CD1c-positive myeloid dendritic cell (primary cell): ENCODE data around the gene HSPBP1.
A peak's percentile ranks its signal among the peaks of the same experiment; 100 is the strongest.

ENCODE experiments used
- DNase-seq: peaks from one replicate; pipeline ENCODE4 v3.0.0-alpha.2; 2016; ENCODE audit errors: extremely low spot score

The HSPBP1 gene

GRCh38 chr19:55279770-55280643 is at the start of gene HSPBP1:
Gene HSPBP1 (minus strand): TSS chr19:55280110. CDS start chr19:55279608, 502 bp downstream.
- peak; percentile 92 for DNase-seq

DNA sequence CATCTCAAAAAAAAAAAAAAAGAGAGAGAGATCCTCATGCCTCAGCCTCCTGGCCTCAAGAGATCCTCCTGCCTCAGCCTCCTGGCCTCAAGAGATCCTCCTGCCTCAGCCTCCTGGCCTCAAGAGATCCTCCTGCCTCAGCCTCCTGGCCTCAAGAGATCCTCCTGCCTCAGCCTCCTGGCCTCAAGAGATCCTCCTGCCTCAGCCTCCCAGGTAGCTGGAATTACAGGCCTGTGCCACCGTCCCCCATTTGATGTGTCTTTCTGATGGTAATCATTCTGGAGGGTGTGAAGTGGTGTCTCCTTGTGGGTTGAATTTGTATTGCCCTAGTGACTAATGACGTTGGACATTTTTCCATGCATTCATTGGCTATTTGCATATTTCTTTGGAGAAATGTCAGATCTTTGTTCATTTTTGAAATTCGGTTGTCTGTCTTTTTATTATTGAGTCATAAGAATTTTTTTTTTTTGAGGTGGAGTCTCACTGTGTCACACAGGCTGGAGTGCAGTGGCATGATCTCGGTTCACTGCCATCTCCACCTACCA is 48.9 kb upstream of the HSPBP1 start:
- DNase-seq, result peak; percentile 48

GRCh38 chr19:55325172-55325571 is 45.3 kb upstream of the HSPBP1 start, which contains the start of gene TMEM150B:
Gene TMEM150B (minus strand): TSS chr19:55325341. CDS start chr19:55321036, 4,305 bp downstream.
- DNase-seq, result peak; percentile 70

DNA sequence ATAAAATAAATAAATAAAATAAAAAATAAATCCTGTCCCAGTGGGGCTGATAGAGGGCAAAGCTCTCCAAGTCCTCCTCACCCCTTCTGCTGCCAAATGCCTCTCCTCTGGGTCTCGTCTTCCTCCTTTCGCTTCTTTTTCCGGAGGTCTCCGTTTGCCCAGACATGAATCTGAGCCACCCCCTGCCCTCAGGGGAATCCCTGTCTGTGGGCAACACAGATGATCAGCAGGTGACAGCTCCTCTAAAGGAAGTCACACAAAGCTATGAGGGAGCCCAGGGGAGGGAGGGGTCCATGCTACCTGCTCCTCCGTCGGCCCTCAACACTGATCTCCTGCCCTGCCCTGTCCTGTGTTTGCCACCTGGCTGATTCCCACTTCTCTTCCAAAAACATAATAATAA is 44.8 kb upstream of the HSPBP1 start:
- peak; percentile 25 for DNase-seq

DNA sequence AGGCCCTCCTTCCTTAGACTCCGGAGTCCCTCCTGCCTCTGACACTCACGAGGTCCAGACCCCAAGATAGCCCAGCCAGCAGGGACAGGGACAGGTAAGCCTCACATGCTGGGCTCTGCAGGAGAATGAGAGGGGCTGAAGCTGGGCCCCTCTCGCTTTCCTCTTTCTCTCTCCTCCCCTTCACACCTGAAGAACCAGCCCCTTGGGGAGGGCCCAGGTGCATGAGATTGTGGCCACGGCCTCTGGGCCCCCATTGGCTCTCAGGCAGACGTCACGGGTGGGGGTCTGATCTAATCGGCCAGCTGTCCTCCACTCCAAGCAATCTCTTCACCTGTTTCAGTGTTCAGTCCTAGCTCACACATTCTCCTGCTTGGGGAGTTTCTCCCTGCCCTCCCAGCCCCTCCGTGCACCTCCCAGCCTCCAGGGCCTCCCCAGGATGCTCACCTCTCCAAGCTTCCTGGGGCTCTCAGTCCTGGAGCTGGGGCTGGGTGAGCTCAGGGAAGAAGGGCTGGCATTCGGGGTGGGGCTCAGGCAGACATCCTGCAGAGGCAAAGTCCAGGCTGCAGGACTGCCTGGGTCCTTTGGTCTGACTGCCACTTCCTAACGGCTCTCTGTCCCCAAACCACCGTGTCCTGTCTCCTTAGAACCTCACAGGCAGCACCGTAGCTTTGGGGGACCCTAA is 42.4 kb upstream of the HSPBP1 start:
- DNase-seq, result no peak

- peak; percentile 37 for DNase-seq
Observed at GRCh38 chr19:55321466-55322137, 41.7 kb upstream of the HSPBP1 start.

GRCh38 chr19:55320844-55321419 is 41.0 kb upstream of the HSPBP1 start:
- DNase-seq, result no peak

- DNase-seq, result no peak
Observed at GRCh38 chr19:55319785-55320184, 39.9 kb upstream of the HSPBP1 start.

- DNase-seq, result no peak
Observed at GRCh38 chr19:55316646-55317045, 36.7 kb upstream of the HSPBP1 start.

GRCh38 chr19:55315956-55316525 is 36.1 kb upstream of the HSPBP1 start:
- no peak for DNase-seq

DNA sequence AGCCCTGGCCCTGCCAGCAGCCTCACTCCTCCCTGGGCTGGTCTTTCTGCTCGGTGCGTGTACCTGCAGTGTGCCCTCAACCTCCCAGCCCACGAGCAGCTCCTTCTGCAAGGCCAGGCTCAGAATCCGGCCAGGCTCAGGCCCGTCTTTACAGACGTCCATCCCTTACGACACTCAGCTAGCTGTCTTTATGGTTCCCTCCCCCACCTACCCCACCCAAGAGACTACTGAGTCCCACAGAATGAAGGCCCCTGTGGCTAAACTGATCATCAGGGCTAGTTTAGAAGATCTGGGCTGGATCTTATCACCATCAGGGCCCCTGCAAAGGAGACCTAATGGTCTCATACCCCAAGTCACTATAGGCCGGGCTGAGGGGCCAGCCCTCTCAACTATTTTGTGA is 34.5 kb upstream of the HSPBP1 start:
- no peak for DNase-seq

- no peak for DNase-seq
Observed at GRCh38 chr19:55312621-55313512, 33.0 kb upstream of the HSPBP1 start.

- no peak for DNase-seq
Observed at GRCh38 chr19:55311797-55312196, 31.9 kb upstream of the HSPBP1 start.

- DNase-seq, result no peak
Observed at GRCh38 chr19:55311397-55311796, 31.5 kb upstream of the HSPBP1 start.

DNA sequence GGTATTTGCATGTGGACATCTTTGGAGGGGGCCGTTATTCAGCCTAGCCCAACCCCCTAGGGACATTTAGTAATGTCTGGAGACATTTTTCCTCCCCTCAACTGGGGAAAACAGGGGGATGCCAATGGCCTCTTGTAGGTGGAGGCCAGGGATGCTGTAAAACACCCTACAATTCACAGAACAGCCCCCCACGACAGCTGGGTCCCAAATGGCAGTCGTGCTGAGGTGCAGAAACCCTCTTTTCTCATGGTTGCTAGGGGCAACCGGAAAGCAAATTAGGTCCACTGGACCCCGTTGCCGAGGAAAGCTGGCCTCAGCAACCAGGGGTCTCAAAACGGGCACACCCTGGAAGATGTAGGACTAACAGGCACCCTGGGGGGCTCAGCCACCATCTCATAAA is 30.6 kb upstream of the HSPBP1 start:
- no peak for DNase-seq

DNA sequence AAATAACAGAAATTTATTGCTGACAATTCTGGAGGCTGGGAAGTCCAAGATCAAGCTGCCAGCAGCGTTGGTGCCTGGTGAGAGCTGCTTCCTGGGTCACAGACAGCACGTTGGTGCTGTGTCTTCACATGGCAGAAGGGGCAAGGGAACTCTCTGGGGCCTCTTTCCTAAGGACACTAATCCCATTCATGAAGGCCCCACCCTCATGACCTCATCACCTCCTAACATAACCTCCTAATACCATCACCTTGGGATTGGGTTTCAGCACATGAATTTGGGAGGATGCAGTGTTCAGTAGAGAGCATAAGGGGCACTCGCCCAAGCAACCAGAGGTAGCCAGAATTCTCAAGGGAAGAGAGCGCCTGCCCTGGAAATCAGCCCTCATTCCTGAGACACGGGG is 29.5 kb upstream of the HSPBP1 start:
- DNase-seq, result no peak

DNA sequence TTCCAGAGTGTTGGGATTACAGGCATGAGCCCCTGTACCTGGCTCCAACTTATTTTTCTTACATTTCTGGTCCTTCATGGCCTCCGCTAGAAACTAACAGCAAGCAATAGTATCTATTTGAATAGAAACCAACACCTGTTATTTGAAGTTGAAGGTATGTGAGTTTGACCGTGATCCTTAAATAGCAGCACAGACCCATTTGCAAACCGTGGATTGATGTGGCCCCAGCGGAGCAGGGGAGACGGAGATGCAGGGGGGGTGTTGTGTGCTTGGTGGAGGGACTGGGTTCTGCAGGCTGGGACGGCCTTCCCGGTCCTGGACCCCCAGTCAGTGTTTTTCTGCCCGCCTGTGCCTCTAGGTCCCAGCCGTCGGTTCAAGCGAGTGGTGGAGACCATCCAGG is 28.4 kb upstream of the HSPBP1 start:
- DNase-seq, result no peak

- no peak for DNase-seq
Observed at GRCh38 chr19:55306712-55307111, 26.8 kb upstream of the HSPBP1 start.

- DNase-seq, result no peak
Observed at GRCh38 chr19:55305983-55306562, 26.2 kb upstream of the HSPBP1 start.

DNA sequence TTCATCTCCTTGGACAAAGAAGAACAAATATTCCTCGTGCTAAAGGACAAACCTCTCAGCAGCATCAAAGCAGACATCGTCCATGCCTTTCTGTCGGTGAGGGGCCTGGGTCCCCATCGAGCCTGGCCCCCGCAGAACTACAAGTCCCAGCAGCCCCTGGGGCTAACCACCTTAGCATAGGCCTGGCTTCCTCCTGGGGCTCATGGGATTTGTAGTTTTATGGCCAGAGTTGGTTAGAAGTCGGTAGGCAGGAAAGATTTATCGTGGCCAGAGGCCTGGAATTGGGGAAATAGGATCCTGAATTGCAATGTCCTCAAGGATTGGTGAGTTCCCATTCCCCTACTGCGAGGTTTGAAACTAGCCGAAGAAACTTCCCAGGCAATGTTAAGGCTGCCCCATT is 25.6 kb upstream of the HSPBP1 start:
- DNase-seq, result peak; percentile 58
